Measurements from ENCODE around the gene FBXO45. TPM values are rescaled to one million over a fixed set of nuclear protein-coding genes. Genes with fewer than 3 reads are reported as not detected.

The FBXO45 gene
- total and polyA plus RNA-seq, 2 of the 13 experiments (the other 11 are each of a cell fraction or from before 2014, with no cell fraction given): 7.0 to 12.1 TPM

DNA sequence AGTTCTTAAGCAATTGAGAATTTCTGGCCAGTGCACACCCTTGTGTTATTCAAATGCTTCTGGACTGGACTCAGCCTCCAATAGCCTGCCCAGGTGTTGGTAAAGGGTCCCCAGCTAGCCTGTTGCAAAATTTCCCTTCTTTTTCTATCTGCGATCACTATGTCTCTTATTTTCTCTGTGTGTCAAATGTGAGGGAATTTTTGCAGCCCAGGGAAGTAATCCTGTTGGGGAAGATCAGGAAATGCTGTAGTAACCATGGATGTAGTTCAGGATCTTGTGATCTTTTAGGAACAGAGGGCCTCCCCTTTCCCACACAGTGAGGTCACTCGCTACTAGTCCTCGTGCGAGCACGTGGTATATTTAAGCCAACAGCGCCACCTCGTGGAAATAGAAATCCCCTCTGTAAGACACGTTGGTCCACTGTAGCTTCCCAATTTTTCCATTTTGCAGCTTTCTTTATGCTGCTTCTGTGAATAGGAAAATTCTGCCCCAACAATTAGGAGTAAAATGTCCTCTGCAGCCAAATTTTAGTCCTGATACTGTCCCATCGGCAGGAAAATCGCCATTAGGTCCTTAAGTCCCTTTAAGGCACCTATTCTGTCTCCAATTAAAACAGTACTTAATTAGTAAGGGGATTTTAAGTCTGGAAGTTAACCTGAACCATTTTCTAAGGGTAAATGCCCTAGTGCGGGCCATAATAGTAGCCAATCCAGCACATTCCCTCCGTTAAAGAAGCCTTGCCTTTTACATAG lies 49.3 kb upstream of the FBXO45 start (continued):
- TF ChIP-seq, protein P1, sequence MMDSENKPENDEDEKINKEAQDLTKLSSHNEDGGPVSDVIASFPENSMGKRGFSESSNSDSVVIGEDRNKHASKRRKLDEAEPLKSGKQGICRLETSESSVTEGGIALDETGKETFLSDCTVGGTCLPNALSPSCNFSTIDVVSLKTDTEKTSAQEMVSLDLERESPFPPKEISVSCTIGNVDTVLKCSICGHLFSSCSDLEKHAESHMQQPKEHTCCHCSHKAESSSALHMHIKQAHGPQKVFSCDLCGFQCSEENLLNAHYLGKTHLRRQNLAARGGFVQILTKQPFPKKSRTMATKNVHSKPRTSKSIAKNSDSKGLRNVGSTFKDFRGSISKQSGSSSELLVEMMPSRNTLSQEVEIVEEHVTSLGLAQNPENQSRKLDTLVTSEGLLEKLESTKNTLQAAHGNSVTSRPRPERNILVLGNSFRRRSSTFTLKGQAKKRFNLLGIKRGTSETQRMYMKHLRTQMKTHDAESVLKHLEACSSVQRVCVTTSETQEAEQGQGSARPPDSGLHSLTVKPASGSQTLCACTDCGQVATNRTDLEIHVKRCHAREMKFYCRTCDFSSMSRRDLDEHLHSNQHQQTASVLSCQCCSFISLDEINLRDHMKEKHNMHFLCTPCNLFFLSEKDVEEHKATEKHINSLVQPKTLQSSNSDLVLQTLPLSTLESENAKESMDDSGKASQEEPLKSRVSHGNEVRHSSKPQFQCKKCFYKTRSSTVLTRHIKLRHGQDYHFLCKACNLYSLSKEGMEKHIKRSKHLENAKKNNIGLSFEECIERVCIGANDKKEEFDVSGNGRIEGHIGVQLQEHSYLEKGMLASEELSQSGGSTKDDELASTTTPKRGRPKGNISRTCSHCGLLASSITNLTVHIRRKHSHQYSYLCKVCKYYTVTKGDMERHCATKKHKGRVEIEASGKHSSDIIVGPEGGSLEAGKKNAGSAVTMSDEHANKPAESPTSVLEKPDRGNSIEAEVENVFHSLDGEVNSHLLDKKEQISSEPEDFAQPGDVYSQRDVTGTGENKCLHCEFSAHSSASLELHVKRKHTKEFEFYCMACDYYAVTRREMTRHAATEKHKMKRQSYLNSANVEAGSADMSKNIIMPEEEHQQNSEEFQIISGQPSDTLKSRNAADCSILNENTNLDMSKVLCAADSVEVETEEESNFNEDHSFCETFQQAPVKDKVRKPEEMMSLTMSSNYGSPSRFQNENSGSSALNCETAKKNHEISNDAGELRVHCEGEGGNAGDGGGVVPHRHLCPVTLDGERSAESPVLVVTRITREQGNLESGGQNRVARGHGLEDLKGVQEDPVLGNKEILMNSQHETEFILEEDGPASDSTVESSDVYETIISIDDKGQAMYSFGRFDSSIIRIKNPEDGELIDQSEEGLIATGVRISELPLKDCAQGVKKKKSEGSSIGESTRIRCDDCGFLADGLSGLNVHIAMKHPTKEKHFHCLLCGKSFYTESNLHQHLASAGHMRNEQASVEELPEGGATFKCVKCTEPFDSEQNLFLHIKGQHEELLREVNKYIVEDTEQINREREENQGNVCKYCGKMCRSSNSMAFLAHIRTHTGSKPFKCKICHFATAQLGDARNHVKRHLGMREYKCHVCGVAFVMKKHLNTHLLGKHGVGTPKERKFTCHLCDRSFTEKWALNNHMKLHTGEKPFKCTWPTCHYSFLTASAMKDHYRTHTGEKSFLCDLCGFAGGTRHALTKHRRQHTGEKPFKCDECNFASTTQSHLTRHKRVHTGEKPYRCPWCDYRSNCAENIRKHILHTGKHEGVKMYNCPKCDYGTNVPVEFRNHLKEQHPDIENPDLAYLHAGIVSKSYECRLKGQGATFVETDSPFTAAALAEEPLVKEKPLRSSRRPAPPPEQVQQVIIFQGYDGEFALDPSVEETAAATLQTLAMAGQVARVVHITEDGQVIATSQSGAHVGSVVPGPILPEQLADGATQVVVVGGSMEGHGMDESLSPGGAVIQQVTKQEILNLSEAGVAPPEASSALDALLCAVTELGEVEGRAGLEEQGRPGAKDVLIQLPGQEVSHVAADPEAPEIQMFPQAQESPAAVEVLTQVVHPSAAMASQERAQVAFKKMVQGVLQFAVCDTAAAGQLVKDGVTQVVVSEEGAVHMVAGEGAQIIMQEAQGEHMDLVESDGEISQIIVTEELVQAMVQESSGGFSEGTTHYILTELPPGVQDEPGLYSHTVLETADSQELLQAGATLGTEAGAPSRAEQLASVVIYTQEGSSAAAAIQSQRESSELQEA (CRISPR knock-in tag; IDR thresholded peaks at IDR 0.05; ENCODE audit: not compliant biosample characterization): no peak
- TF ChIP-seq ZSCAN12 (CRISPR knock-in tag; IDR thresholded peaks at IDR 0.05) (no peak), NR2F6 (IDR thresholded peaks at IDR 0.05) (no peak), NR2F6 (CRISPR knock-in tag; IDR thresholded peaks at IDR 0.05) (0 out of 2 replicates have a peak, but pooled peaks have one; percentile 21), KDM5B (CRISPR knock-in tag; IDR thresholded peaks at IDR 0.05; ENCODE audit: borderline replicate concordance) (no peak), KLF13 (CRISPR knock-in tag; IDR thresholded peaks at IDR 0.05) (no peak), MXI1 (IDR thresholded peaks at IDR 0.05; ENCODE audit: borderline replicate concordance, low read depth, low read length) (peak; percentile 33; the same call in 1 of the 3 replicates), ZNF891 (CRISPR knock-in tag; IDR thresholded peaks at IDR 0.05) (no peak), MTA1 (CRISPR knock-in tag; IDR thresholded peaks at IDR 0.05; ENCODE audit: borderline replicate concordance) (no peak)
- TF ChIP-seq, protein P2, sequence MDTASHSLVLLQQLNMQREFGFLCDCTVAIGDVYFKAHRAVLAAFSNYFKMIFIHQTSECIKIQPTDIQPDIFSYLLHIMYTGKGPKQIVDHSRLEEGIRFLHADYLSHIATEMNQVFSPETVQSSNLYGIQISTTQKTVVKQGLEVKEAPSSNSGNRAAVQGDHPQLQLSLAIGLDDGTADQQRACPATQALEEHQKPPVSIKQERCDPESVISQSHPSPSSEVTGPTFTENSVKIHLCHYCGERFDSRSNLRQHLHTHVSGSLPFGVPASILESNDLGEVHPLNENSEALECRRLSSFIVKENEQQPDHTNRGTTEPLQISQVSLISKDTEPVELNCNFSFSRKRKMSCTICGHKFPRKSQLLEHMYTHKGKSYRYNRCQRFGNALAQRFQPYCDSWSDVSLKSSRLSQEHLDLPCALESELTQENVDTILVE (CRISPR knock-in tag; IDR thresholded peaks at IDR 0.05): no peak
- TF ChIP-seq, protein P3, sequence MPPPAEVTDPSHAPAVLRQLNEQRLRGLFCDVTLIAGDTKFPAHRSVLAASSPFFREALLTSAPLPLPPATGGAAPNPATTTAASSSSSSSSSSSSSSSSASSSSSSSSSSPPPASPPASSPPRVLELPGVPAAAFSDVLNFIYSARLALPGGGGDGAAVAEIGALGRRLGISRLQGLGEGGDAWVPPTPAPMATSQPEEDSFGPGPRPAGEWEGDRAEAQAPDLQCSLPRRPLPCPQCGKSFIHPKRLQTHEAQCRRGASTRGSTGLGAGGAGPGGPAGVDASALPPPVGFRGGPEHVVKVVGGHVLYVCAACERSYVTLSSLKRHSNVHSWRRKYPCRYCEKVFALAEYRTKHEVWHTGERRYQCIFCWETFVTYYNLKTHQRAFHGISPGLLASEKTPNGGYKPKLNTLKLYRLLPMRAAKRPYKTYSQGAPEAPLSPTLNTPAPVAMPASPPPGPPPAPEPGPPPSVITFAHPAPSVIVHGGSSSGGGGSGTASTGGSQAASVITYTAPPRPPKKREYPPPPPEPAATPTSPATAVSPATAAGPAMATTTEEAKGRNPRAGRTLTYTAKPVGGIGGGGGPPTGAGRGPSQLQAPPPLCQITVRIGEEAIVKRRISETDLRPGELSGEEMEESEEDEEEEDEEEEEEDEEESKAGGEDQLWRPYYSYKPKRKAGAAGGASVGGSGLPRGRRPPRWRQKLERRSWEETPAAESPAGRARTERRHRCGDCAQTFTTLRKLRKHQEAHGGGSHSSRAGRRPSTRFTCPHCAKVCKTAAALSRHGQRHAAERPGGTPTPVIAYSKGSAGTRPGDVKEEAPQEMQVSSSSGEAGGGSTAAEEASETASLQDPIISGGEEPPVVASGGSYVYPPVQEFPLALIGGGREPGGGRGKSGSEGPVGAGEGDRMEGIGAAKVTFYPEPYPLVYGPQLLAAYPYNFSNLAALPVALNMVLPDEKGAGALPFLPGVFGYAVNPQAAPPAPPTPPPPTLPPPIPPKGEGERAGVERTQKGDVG (CRISPR knock-in tag; IDR thresholded peaks at IDR 0.05; ENCODE audit: borderline replicate concordance): no peak
- TF ChIP-seq, protein P4, sequence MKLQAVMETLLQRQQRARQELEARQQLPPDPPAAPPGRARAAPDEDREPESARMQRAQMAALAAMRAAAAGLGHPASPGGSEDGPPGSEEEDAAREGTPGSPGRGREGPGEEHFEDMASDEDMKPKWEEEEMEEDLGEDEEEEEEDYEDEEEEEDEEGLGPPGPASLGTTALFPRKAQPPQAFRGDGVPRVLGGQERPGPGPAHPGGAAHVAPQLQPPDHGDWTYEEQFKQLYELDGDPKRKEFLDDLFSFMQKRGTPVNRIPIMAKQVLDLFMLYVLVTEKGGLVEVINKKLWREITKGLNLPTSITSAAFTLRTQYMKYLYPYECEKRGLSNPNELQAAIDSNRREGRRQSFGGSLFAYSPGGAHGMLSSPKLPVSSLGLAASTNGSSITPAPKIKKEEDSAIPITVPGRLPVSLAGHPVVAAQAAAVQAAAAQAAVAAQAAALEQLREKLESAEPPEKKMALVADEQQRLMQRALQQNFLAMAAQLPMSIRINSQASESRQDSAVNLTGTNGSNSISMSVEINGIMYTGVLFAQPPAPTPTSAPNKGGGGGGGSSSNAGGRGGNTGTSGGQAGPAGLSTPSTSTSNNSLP (IDR thresholded peaks at IDR 0.05; ENCODE audit: low read depth, low read length): no peak
- TF ChIP-seq, protein P5, sequence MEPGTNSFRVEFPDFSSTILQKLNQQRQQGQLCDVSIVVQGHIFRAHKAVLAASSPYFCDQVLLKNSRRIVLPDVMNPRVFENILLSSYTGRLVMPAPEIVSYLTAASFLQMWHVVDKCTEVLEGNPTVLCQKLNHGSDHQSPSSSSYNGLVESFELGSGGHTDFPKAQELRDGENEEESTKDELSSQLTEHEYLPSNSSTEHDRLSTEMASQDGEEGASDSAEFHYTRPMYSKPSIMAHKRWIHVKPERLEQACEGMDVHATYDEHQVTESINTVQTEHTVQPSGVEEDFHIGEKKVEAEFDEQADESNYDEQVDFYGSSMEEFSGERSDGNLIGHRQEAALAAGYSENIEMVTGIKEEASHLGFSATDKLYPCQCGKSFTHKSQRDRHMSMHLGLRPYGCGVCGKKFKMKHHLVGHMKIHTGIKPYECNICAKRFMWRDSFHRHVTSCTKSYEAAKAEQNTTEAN (CRISPR knock-in tag; conservative IDR thresholded peaks at IDR 0.05): no peak
